ENCODE data around the gene ARHGAP25. TPM values are rescaled to one million over a fixed set of nuclear protein-coding genes. Genes with fewer than 3 reads are reported as not detected.
A peak's percentile ranks its signal among the peaks of the same experiment; 100 is the strongest.

The ARHGAP25 gene
- total RNA-seq, 8 experiments from 2014 or later: 0.22 to 4.7 (median 2.2) TPM; not detected in 1

DNA sequence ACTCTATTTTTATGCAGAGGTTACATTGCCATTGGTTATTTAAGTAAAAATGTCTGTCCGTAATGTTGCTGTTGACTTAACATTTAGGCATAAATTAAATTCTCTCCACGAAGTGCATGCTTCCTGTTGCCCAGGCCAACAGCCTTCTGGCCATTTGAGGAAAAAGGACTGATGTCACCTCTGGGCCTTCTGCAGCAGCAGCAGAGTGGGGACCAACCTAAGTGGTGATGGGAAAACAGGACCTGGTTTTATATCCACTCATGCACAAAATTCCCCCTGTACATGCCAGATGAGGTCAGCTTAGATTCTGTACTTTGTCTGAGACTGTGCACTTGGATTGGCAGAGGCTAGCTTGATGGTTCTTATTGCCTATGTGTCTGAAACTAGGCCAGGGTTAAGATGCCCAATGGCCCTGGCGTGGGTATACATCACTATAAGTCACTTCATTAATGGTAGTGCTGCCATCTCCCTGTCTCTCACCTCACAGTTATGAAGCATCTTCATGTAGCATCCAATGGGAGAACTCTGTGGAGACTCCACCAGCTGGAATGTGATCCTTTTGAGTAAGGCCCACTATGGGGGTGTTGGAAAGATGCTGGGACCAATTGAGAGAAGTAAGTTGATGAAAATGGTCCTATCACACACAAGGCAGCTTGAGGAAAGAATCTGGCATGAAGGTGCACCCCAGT, 4.4 kb downstream of the ARHGAP25 start:
- no peak overlapping the region for H3K4me3 ChIP-seq
- in situ Hi-C loops (cut with MboI; ENCODE audit: low pct_unique_long_range_greater_than_20kb in 2 of 9, low sequenced_read_pairs in 9 of 9, unreplicated experiment in 9 of 9): loop anchor here in 3 of 9 experiments (25.0 kb wide), 1 partner anchor 173 kb away; no protein-coding TSS in a partner anchor
- H3K4me1 ChIP-seq (replicated peaks in 1 of 2): peaks cover 0 to 7% of the 10 kb centered on the region in 2 donors
- no peak overlapping the region for H3K27ac ChIP-seq
- ATAC-seq (replicated peaks in 6 of 8): peak in 2 of 8 experiments; percentile 24 to 84
- WGBS, 10 experiments: 40 to 93% (median 80%) methylated on average over 1 to 3 of the region's 3 CpGs; no CpG with 5 or more reads in 4 of the 10 experiments

DNA sequence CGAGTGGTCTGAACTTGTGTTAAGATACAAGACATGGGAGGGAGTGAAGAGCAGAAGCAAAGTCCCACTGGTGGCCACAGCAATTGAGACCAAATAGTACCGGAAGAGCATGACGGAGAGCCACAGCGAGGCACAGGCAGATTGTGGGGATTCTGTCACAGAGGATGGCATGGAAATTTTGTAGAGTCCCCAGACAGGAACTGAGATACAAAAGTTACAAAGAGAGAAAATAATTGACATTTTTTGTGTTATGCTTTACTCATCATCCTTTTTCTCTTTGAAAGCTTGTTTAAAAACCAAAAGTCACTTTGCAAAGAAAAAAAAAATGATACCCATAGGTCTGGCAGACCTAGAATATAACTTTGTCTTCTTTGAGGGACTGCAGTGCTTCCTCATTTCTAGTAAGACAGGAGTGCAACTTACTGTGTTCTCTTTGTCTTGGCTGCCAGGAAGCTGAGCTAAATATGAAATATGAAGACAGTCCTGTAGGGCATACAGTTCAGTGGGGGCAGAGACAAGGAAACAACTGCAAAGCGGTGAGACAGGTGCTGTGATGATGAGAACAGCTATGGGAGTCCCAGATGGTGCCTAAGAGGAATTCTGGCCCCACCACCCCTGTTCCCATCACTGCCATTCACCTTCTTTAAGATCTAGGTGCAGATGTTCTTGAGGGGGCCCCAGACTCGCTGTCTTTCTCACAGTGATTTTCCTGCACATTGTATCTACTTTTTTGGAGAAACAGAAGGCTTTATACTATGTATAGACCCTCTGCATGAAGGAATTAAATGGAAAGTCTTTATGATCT, 5.2 kb downstream of the ARHGAP25 start:
- H3K27ac ChIP-seq: no peak overlapping the region
- ATAC-seq (replicated peaks in 6 of 8): no peak
- peaks cover 0 to 12% of the 10 kb centered on the region in 2 donors for H3K4me1 ChIP-seq (replicated peaks in 1 of 2)
- in situ Hi-C loops (cut with MboI; ENCODE audit: low pct_unique_long_range_greater_than_20kb in 2 of 9, low sequenced_read_pairs in 9 of 9, unreplicated experiment in 9 of 9): loop anchor here in 3 of 9 experiments (25.0 kb wide), 1 partner anchor 173 kb away; no protein-coding TSS in a partner anchor
- no peak overlapping the region for H3K4me3 ChIP-seq
- WGBS, 10 experiments: 67 to 97% (median 89%) methylated on average over 2 to 6 of the region's 6 CpGs; no CpG with 5 or more reads in 2 of the 10 experiments

DNA sequence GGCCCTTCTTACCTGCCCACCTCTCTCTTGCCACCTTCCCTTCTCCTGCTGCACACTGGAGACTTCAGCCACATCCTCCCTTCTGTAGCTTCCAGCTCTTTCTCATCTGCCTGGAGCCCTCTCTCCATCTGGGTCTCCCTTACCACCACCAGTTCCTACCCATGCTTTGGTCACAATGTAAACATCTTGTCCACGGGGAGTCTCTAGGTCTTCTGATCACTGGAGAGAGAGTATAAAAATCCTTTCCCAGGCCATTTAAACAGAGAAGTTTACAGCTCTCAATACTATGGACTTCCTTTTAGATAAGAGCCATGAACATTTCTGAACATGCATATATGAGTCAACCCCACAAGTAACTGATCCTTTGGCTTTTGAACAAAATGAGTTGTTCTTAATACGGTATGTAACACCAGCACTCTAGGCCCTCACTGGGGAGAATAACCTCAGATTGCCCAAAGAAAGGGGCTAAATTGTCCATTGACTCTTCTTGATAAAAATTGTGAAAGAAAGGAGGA, 5.8 kb downstream of the ARHGAP25 start:
- Histone ChIP-seq H3K4me3 (no peak overlapping the region), H3K4me1 (replicated peaks in 1 of 2) (peaks cover 0 to 13% of the 10 kb centered on the region in 2 donors), H3K27ac (no peak overlapping the region)
- in situ Hi-C loops (cut with MboI; ENCODE audit: low pct_unique_long_range_greater_than_20kb in 2 of 9, low sequenced_read_pairs in 9 of 9, unreplicated experiment in 9 of 9): loop anchor here in 3 of 9 experiments (25.0 kb wide), 1 partner anchor 172 kb away; no protein-coding TSS in a partner anchor
- ATAC-seq (replicated peaks in 6 of 8): peak in 2 of 8 experiments; percentile 44 to 67
- 0 to 100% (median 80%) methylated on average over 1 to 2 of the region's 2 CpGs; no CpG with 5 or more reads in 3 of the 10 experiments for WGBS, 10 experiments

DNA sequence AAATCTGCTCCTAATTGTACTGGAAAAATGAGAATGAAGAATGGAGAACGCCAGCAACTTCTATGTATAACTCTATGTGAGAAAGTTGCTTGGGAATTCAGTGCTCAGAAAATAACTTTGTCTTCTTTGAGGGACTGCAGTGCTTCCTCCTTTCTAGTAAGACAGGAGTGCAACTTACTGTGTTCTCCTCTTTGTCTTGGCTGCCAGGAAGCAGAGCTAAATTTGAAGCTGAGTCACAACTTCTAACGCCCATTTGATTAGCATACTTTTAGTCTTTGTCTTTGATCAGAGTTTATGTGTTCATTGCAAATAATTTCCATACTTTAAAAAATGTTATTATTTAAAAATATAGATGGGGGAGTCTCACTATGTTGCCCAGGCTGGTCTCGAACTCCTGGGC, 6.6 kb downstream of the ARHGAP25 start:
- no peak overlapping the region for H3K4me3 ChIP-seq
- WGBS, 10 experiments: 8 to 80% (median 64%) methylated on average over 1 to 3 of the region's 3 CpGs; no CpG with 5 or more reads in 1 of the 10 experiments
- peak in 3 of 8 experiments; percentile 80 to 92 (median 88) for ATAC-seq (replicated peaks in 6 of 8)
- in situ Hi-C loops (cut with MboI; ENCODE audit: low pct_unique_long_range_greater_than_20kb in 2 of 9, low sequenced_read_pairs in 9 of 9, unreplicated experiment in 9 of 9): loop anchor here in 3 of 9 experiments (25.0 kb wide), 1 partner anchor 171 kb away; no protein-coding TSS in a partner anchor
- peaks cover 0 to 13% of the 10 kb centered on the region in 2 donors for H3K4me1 ChIP-seq (replicated peaks in 1 of 2)
- no peak overlapping the region for H3K27ac ChIP-seq

DNA sequence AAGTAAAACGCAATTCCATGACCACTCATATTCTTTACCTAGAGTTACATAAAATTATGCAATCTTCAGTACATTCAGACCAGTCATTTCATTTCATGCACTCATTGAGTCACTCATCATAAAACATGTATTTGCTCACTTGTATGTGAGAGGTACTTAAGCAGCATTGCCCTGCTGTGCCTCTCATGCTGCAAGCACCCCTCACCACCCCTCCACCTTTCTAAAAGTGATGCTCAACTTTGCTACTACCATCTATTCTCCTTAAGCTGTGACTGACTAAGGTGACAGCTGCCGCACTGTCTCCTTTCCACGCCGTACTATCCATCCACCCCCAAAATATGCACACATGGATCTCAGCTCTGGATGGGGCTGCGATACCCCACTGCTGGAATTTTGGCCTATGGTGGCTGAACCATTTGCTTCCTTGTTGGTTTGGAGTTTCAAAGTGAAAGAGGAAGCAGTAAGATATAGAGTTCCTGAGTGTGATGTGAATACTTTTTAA, 7.2 kb downstream of the ARHGAP25 start:
- peak in 2 of 8 experiments; percentile 4 to 10 for ATAC-seq (replicated peaks in 6 of 8)
- Histone ChIP-seq H3K27ac (no peak overlapping the region), H3K4me3 (no peak overlapping the region), H3K4me1 (replicated peaks in 1 of 2) (peaks cover 0 to 13% of the 10 kb centered on the region in 2 donors)
- in situ Hi-C loops (cut with MboI; ENCODE audit: low pct_unique_long_range_greater_than_20kb in 2 of 9, low sequenced_read_pairs in 9 of 9, unreplicated experiment in 9 of 9): loop anchor here in 3 of 9 experiments (25.0 kb wide), 1 partner anchor 170 kb away; no protein-coding TSS in a partner anchor
- 77 to 100% (median 95%) methylated on average over 1 to 5 of the region's 5 CpGs; no CpG with 5 or more reads in 2 of the 10 experiments for WGBS, 10 experiments

DNA sequence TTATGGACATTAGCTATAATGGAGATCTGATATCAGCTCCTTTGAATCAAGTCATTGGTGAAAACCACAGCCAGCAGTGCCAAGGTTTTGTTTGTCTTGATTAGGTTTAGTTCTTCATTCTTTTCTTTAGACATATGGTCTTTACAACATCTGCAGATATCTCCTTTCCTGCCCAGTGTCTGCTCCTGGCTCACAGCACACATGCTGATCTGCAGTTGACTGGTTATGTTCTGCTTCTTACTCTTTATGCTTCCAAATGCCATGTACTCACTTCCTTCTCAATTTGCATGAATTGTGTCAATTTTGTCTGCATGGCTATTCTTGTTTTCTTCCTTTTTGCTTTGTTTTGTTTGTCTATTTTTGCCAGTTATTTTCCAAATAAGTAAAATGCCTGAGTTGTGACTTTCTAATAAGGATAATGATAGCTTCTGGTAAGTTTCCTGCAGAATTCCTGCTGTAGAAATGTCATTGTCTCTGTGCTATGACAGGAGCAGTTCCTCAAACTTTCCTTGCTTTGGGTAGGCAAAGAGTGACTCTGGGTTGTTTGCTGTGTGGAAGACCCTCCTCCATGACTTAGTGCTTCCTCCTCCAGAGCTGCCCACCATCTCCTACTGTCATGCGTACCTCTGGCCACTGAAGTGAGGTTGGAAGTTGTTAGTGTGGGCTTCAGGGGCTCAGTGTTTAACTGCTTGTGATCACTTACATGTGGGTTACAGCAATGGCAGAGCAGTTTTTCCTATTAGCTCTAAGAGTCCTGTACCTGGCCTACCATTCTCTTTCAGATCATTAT, 8.2 kb downstream of the ARHGAP25 start:
- no peak for ATAC-seq (replicated peaks in 6 of 8)
- Histone ChIP-seq H3K4me3 (no peak overlapping the region), H3K27ac (no peak overlapping the region), H3K4me1 (replicated peaks in 1 of 2) (peaks cover 0 to 13% of the 10 kb centered on the region in 2 donors)
- 80 to 100% methylated on average over 1 of the region's 1 CpG; no CpG with 5 or more reads in 8 of the 10 experiments for WGBS, 10 experiments
- in situ Hi-C loops (cut with MboI; ENCODE audit: low pct_unique_long_range_greater_than_20kb in 2 of 9, low sequenced_read_pairs in 9 of 9, unreplicated experiment in 9 of 9): loop anchor here in 3 of 9 experiments (25.0 kb wide), 1 partner anchor 169 kb away; no protein-coding TSS in a partner anchor

DNA sequence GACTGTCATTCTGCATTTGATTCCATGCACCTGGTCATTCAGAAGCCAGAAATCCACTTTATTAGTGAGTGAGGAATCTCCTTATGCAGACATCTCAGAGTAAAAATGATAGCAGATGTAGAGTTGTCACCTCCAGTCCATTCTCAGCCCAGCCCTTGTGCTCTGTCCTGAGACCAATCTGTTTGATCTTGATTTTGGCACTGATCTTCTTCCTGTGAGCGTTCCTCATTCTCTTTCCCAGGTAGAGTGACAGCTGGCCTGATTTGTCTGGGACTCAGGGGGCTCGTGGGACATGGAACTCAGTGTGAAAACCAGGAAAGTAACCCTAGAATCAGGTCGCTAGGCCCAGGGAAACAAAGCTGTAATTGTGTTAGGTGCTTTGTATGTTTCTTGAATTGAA, 8.9 kb downstream of the ARHGAP25 start:
- Histone ChIP-seq H3K4me1 (replicated peaks in 1 of 2) (peaks cover 0 to 13% of the 10 kb centered on the region in 2 donors), H3K4me3 (no peak overlapping the region), H3K27ac (no peak overlapping the region)
- 36 to 100% (median 67%) methylated on average over 1 to 3 of the region's 3 CpGs; no CpG with 5 or more reads in 1 of the 10 experiments for WGBS, 10 experiments
- ATAC-seq (replicated peaks in 6 of 8): no peak
- in situ Hi-C loops (cut with MboI; ENCODE audit: low pct_unique_long_range_greater_than_20kb in 2 of 9, low sequenced_read_pairs in 9 of 9, unreplicated experiment in 9 of 9): loop anchor here in 3 of 9 experiments (25.0 kb wide), 1 partner anchor 169 kb away; no protein-coding TSS in a partner anchor

DNA sequence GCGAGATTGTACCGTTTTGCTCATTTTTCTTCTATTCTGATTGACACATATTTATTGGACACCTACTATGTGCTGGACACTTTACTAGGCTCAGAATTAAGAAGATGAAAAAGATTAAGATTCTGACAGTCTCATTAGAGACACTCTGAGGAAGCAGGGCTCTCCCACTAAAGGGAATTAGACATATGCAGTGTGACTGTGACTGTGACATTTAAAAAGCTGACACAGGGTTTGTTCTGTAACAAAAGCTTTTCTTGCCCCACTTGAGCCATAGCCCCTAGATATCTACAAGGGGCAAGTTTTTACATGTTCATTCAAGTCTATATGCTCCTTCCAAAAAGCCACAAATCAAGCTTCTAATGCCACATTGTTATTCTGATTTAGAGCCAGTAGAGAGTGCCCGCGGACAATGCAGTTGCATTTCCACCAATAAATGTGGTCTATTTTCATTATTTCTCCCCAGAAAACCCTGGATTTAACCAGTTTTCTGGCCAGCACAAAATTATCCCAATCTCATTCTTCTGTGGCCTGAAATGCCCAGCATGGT, 9.8 kb downstream of the ARHGAP25 start:
- Histone ChIP-seq H3K27ac (peak overlapping the region; percentile 23 to 49), H3K4me1 (replicated peaks in 1 of 2) (peaks cover 0 to 13% of the 10 kb centered on the region in 2 donors), H3K4me3 (no peak overlapping the region)
- ATAC-seq (replicated peaks in 6 of 8): peak in 4 of 8 experiments; percentile 53 to 78 (median 62)
- 7 to 83% (median 50%) methylated on average over 2 to 4 of the region's 4 CpGs; no CpG with 5 or more reads in 1 of the 10 experiments for WGBS, 10 experiments
- in situ Hi-C loops (cut with MboI; ENCODE audit: low pct_unique_long_range_greater_than_20kb in 2 of 9, low sequenced_read_pairs in 9 of 9, unreplicated experiment in 9 of 9): loop anchor here in 3 of 9 experiments (25.0 kb wide), 1 partner anchor 168 kb away; no protein-coding TSS in a partner anchor

DNA sequence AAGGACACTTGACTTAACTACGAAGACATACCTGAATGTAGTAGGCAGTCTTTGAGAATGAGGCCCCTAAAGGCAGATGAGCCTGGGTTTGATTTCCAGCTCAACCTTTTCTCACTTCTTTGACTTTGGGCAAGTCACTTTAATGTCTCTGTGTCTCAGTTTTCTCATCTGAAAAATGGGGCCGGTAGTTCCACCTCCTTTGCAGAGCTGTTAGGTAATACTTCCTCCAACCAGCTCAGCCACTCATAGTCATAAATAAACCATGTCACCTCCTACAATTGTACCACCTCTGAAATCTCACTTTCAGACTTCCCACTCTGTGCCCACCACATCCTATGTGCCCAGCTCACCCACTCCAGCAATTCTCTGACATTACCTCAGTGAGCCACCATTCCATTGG, 10.4 kb downstream of the ARHGAP25 start:
- 33 to 100% (median 85%) methylated on average over 1 to 2 of the region's 2 CpGs; no CpG with 5 or more reads in 3 of the 10 experiments for WGBS, 10 experiments
- Histone ChIP-seq H3K27ac (no peak overlapping the region), H3K4me3 (no peak overlapping the region), H3K4me1 (replicated peaks in 1 of 2) (peaks cover 0 to 13% of the 10 kb centered on the region in 2 donors)
- ATAC-seq (replicated peaks in 6 of 8): no peak
- in situ Hi-C loops (cut with MboI; ENCODE audit: low pct_unique_long_range_greater_than_20kb in 2 of 9, low sequenced_read_pairs in 9 of 9, unreplicated experiment in 9 of 9): loop anchor here in 3 of 9 experiments (25.0 kb wide), 1 partner anchor 167 kb away; no protein-coding TSS in a partner anchor

DNA sequence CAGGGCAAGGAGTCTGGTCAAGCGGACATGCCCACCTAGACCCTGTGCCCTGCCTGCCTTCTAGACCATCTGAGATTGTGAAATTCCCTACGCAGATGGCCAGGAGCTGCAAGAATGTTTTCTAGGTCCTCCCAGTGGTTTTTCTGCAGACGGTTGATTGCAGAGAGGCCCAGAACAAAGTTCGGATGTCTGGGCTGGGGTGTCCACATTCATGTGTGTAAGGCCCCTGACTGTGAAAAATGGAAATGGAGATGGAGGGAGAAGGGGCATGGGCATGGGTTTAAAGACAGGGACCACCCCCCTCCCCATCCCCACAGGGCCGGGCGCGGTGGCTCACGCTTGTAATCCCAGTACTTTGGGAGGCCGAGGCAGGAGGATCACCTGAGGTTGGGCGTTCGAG, 11.8 kb downstream of the ARHGAP25 start:
- Histone ChIP-seq H3K4me3 (no peak overlapping the region), H3K27ac (no peak overlapping the region), H3K4me1 (replicated peaks in 1 of 2) (peaks cover 0 to 13% of the 10 kb centered on the region in 2 donors)
- ATAC-seq (replicated peaks in 6 of 8): no peak
- 73 to 100% (median 96%) methylated on average over 2 to 7 of the region's 11 CpGs; no CpG with 5 or more reads in 4 of the 10 experiments for WGBS, 10 experiments
- in situ Hi-C loops (cut with MboI; ENCODE audit: low pct_unique_long_range_greater_than_20kb in 2 of 9, low sequenced_read_pairs in 9 of 9, unreplicated experiment in 9 of 9): loop anchor here in 3 of 9 experiments (25.0 kb wide), 1 partner anchor 166 kb away; no protein-coding TSS in a partner anchor

DNA sequence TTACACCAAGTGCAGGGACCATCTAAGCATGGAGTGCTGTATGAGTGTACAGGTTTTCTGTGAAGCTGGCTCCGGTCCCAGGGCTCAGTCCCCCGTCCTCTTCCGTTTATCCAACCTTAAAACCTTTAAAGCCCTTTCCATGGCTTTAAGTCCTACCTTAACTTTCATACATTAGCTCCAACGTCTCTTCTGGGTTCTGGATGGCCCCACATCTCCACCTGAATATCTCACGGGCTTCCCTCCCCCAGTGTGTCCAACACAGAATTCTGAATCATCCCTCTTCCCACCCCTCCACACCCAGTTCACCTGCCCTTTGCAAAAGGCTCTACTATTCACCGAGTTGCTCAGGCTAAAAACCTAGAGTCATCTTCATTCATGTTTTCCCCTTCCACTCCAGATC, 12.8 kb downstream of the ARHGAP25 start:
- in situ Hi-C loops (cut with MboI; ENCODE audit: low pct_unique_long_range_greater_than_20kb in 2 of 9, low sequenced_read_pairs in 9 of 9, unreplicated experiment in 9 of 9): loop anchor here in 3 of 9 experiments (25.0 kb wide), 1 partner anchor 165 kb away; no protein-coding TSS in a partner anchor
- WGBS, 10 experiments: 33 to 100% (median 89%) methylated on average over 1 to 5 of the region's 6 CpGs; no CpG with 5 or more reads in 1 of the 10 experiments

More for the DNA sequence above, 12.8 kb downstream of the ARHGAP25 start:
- ATAC-seq (replicated peaks in 6 of 8): no peak
- Histone ChIP-seq H3K4me3 (no peak overlapping the region), H3K27ac (no peak overlapping the region), H3K4me1 (replicated peaks in 1 of 2) (peaks cover 0 to 13% of the 10 kb centered on the region in 2 donors)
